ENCODE results near the gene FBXW2.

DNA sequence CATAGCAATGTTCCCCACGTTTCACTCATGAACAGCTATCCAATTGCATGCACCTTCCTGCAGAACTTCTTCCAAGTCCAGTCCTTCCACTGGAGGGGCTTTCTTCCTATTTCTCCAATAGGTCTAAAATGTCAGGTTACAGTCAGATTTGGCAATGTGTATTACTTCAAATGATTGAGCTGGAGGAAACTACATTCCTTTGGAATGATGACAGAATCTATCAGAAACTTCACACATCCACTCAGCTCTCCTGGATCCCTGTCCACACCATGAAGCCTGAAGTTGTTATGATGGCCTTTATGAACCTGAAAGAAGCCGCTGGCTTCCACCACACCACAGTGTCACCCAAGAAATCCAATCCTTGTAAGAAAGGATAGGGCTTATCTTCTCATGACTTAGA is 32.2 kb downstream of the FBXW2 start:
- TF ChIP-seq GATA2 (IDR thresholded peaks at IDR 0.05; ENCODE audit: low read depth, low read length) (no peak), GATA3 (IDR thresholded peaks at IDR 0.05; ENCODE audit: low read depth, low read length) (no peak)

Measured in SH-SY5Y (cell line).